Measurements from ENCODE around the gene FEM1C.

GRCh38 chr5:115577329-115577728 lies 32.8 kb upstream of the FEM1C start:
- TF ChIP-seq EZH2 (IDR thresholded peaks at IDR 0.05; ENCODE audit: borderline replicate concordance, insufficient read depth, low read length, poor library complexity, severe bottlenecking), result no peak
- TF ChIP-seq, protein P1, sequence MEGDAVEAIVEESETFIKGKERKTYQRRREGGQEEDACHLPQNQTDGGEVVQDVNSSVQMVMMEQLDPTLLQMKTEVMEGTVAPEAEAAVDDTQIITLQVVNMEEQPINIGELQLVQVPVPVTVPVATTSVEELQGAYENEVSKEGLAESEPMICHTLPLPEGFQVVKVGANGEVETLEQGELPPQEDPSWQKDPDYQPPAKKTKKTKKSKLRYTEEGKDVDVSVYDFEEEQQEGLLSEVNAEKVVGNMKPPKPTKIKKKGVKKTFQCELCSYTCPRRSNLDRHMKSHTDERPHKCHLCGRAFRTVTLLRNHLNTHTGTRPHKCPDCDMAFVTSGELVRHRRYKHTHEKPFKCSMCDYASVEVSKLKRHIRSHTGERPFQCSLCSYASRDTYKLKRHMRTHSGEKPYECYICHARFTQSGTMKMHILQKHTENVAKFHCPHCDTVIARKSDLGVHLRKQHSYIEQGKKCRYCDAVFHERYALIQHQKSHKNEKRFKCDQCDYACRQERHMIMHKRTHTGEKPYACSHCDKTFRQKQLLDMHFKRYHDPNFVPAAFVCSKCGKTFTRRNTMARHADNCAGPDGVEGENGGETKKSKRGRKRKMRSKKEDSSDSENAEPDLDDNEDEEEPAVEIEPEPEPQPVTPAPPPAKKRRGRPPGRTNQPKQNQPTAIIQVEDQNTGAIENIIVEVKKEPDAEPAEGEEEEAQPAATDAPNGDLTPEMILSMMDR (IDR thresholded peaks at IDR 0.05; ENCODE audit: poor library complexity, severe bottlenecking), result no peak
- no peak for TF ChIP-seq EP300 (conservative IDR thresholded peaks at IDR 0.05; ENCODE audit: poor library complexity, severe bottlenecking)
- TF ChIP-seq POLR2AphosphoS5 (IDR thresholded peaks at IDR 0.05), result no peak
- no peak for TF ChIP-seq TAF1 (IDR thresholded peaks at IDR 0.05; ENCODE audit: low read depth)
- TF ChIP-seq RAD21 (conservative IDR thresholded peaks at IDR 0.05), result no peak
- no peak for TF ChIP-seq MXI1 (conservative IDR thresholded peaks at IDR 0.05; ENCODE audit: poor library complexity, severe bottlenecking)
- TF ChIP-seq REST (IDR thresholded peaks at IDR 0.05; ENCODE audit: borderline replicate concordance), result no peak
- no peak for TF ChIP-seq SMC3 (conservative IDR thresholded peaks at IDR 0.05; ENCODE audit: poor library complexity)

Measured in neural cell (in vitro differentiated cells).